ENCODE measurements around the gene FAAP20. TPM values are rescaled to one million over a fixed set of nuclear protein-coding genes. Genes with fewer than 3 reads are reported as not detected.
A peak's percentile ranks its signal among the peaks of the same experiment; 100 is the strongest.

The FAAP20 gene
- total RNA-seq, 2 experiments from 2014 or later = 69.7 to 74.4 TPM

DNA sequence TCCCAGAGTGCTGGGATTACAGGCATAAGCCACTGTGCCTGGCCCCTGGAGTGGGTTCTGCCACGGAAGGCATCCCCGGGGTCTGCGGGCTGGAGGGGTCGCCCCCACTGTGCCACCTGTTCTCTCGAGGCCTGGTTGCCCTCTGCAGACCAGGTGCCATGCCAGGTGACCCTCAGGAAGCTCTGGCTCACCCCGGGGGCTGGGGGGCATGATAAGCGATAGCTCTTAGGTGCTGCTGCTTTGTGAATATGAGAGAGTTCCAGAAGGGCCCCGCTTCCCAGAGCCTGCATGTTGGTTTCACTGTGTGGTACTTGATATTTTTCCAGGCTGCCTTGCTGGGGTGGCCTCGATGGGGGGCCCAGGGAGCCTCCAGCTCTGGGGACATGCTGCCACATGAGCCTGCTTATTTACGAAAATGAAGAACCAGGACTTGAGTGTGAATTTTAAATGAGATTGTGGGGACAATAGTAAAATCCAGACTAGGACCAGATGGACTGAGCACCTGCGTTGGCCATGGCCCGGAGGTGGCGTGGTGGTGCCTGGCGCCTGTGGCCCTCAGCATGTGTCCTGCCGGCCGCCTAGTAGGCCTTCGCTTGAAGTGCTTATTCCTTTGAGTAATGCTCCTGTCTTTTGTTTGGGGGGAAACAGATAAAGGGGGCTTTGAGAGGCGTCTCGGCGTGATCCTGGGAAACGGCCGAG, 40.9 kb upstream of the FAAP20 start:
- POLR2A ChIA-PET = interaction anchor here (1.6 to 5.3 kb wide), 2 partner anchors 20 to 40 kb away, joined by 4 to 36 read pairs; partner anchors contain the start of gene FAAP20
- no peak for ATAC-seq
- H3K27ac Mint-ChIP-seq = no peak overlapping the region
- DNase-seq = no peak
- peaks cover 88% of the 10 kb centered on the region for H3K4me1 Mint-ChIP-seq (ENCODE audit: low read depth)
- H3K4me3 Mint-ChIP-seq = peak overlapping the region; percentile 77
- CTCF ChIA-PET = interaction anchor here (1.4 to 3.0 kb wide), 3 partner anchors 41 to 146 kb away, joined by 4 to 17 read pairs (median 16); partner anchors contain the start of gene FAAP20
- peaks cover 30% of the 10 kb centered on the region for H3K36me3 Mint-ChIP-seq (ENCODE audit: low read depth)
- no peaks in the 10 kb centered on the region for H3K9me3 Mint-ChIP-seq (ENCODE audit: insufficient read depth)
- no peaks in the 10 kb centered on the region for H3K27me3 Mint-ChIP-seq (ENCODE audit: low read depth)

DNA sequence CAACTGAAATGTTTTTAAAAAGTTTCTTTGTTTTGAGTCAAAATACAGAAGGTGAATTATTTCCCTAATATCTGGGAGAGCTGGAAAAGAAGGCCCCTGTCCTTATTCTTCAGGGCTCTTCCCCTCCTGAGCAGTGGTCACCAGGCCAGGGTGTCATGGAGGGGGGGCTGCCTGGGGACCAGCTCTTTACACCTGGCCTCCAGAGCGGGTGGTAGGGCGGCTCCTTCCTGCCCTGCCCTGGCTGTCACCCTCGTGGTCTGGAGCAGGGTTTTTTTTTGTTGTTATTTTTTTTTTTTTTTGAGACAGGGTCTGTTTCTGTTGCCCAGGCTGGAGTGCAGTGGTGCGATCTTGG, 40.2 kb upstream of the FAAP20 start:
- no peaks in the 10 kb centered on the region for H3K27me3 Mint-ChIP-seq (ENCODE audit: low read depth)
- peak overlapping the region; percentile 90 for H3K27ac Mint-ChIP-seq
- no peaks in the 10 kb centered on the region for H3K9me3 Mint-ChIP-seq (ENCODE audit: insufficient read depth)
- ChIA-PET POLR2A (interaction anchor here (0.6 to 5.3 kb wide), 4 partner anchors 21 to 66 kb away, joined by 3 to 36 read pairs (median 5); partner anchors contain the start of gene FAAP20), CTCF (interaction anchor here (0.6 to 6.4 kb wide), 13 partner anchors 14 to 147 kb away, joined by 3 to 32 read pairs (median 4); partner anchors contain the start of gene FAAP20)
- H3K4me3 Mint-ChIP-seq = peak overlapping the region; percentile 77
- ATAC-seq = peak; percentile 24
- H3K36me3 Mint-ChIP-seq (ENCODE audit: low read depth) = peaks cover 28% of the 10 kb centered on the region
- peak; percentile 54 for DNase-seq
- H3K4me1 Mint-ChIP-seq (ENCODE audit: low read depth) = peaks cover 81% of the 10 kb centered on the region

DNA sequence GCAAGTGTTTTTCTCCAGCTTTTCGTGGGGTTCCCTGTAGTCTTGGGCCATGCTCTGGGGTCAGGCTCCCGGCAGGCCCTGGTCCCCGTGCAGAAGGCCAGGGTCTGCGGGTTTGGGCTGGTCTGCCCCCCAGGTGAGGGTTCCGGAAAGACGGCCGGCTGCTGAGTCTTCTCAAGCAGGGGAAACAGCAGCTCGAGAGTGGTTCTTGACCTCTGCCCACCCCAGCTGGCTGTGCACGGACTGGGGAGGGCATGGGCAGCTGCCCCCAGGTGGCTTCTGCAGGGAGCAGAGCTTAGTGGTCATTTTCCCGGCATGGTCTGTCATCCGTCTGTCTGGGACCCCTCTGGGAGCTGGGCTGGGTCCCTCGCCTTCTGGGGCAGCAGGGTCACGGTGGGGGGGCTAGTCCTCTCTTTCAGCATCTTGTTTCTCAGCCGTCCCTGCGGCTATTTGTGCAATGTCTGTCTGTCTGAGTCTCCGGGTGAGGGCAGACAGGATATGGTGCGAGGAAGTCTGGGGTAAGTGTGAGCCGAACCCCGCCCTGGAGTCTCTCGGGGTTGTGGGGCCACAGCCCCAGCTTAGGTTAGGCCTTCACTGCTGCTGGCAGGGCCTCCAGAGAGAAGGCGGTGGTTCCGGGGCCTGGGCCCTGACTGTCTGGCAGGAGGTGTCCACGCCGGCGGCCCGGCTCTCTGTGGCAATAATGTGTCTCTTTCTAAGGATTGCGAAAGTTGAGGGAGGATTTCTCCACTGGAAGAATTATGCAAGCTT, 39.6 kb upstream of the FAAP20 start:
- H3K4me1 Mint-ChIP-seq (ENCODE audit: low read depth) = peaks cover 78% of the 10 kb centered on the region
- H3K27ac Mint-ChIP-seq = peak overlapping the region; percentile 90
- ATAC-seq (peak; percentile 73), DNase-seq (peak; percentile 90)
- no peaks in the 10 kb centered on the region for H3K27me3 Mint-ChIP-seq (ENCODE audit: low read depth)
- POLR2A ChIA-PET = interaction anchor here (0.6 to 5.3 kb wide), 6 partner anchors 22 to 147 kb away, joined by 3 to 36 read pairs (median 4); partner anchors contain the start of gene FAAP20
- no peaks in the 10 kb centered on the region for H3K9me3 Mint-ChIP-seq (ENCODE audit: insufficient read depth)
- peak overlapping the region; percentile 77 for H3K4me3 Mint-ChIP-seq
- peaks cover 29% of the 10 kb centered on the region for H3K36me3 Mint-ChIP-seq (ENCODE audit: low read depth)
- CTCF ChIA-PET = interaction anchor here (0.6 to 6.4 kb wide), 14 partner anchors 13 to 148 kb away, joined by 3 to 32 read pairs (median 4); partner anchors contain the start of gene FAAP20

DNA sequence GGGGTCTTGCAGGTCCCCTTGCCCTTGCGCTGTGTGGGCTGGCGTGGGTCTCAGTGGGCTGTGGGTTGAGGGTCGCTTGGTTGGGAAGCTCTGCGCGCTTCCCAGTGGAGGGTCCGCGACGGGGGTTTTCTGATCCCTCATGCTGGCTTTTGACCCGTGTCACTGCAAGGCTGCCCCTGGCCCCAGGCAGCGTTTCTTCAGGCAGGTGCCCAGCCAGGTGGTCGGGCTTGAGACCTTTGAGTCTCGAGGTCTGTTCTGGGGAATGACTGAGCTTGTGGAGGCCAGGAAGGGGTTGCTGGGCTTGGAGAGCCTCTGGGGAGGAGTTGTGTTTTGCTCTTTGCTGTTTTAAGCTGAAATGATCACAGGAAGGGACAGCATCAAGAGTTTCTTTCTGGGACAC, 38.9 kb upstream of the FAAP20 start:
- peak overlapping the region; percentile 77 for H3K4me3 Mint-ChIP-seq
- peaks cover 77% of the 10 kb centered on the region for H3K4me1 Mint-ChIP-seq (ENCODE audit: low read depth)
- CTCF ChIA-PET = interaction anchor here (1.1 to 6.4 kb wide), 8 partner anchors 12 to 148 kb away, joined by 3 to 32 read pairs (median 4); partner anchors contain the start of gene FAAP20
- peaks cover 32% of the 10 kb centered on the region for H3K36me3 Mint-ChIP-seq (ENCODE audit: low read depth)
- H3K27ac Mint-ChIP-seq = peak overlapping the region; percentile 90
- POLR2A ChIA-PET = interaction anchor here (1.2 to 5.3 kb wide), 5 partner anchors 22 to 148 kb away, joined by 3 to 36 read pairs (median 5); partner anchors contain the start of gene FAAP20
- no peak for ATAC-seq
- no peaks in the 10 kb centered on the region for H3K9me3 Mint-ChIP-seq (ENCODE audit: insufficient read depth)
- DNase-seq = no peak
- no peaks in the 10 kb centered on the region for H3K27me3 Mint-ChIP-seq (ENCODE audit: low read depth)

DNA sequence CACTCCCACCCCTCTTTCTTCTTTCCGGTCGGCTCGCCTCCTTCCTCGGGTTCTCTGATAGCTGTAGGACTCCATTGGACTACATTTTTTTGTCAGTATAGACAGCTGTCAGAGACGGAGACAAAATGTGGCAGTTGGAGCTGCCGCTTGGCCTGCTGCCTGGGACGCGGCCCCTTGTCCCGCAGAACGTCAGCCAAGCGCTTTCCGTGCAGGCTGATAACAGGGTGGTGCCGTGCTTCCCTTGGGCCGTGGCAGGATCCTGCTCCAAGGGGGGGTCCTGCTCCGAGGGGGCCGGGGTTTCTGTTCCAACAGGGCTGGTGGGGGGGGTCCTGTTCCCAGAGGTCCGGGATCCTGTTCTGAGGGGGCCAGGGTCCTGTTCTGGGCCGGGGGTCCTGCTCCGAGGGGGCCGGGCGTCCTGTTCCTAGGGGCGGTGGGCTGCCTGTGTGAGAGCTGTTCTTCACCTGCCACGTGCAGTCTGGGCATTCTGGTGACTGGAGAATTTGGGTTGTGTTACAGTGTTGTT, 38.4 kb upstream of the FAAP20 start:
- ChIA-PET CTCF (interaction anchor here (1.1 to 6.4 kb wide), 6 partner anchors 12 to 149 kb away, joined by 3 to 32 read pairs (median 10); partner anchors contain the start of gene FAAP20), POLR2A (interaction anchor here (1.2 to 5.3 kb wide), 6 partner anchors 23 to 148 kb away, joined by 3 to 36 read pairs (median 6); partner anchors contain the start of gene FAAP20)
- DNase-seq (no peak), ATAC-seq (no peak)
- peak overlapping the region; percentile 96 for H3K27ac Mint-ChIP-seq
- H3K9me3 Mint-ChIP-seq (ENCODE audit: insufficient read depth) = no peaks in the 10 kb centered on the region
- H3K36me3 Mint-ChIP-seq (ENCODE audit: low read depth) = peaks cover 32% of the 10 kb centered on the region
- peak overlapping the region; percentile 95 for H3K4me3 Mint-ChIP-seq
- peaks cover 77% of the 10 kb centered on the region for H3K4me1 Mint-ChIP-seq (ENCODE audit: low read depth)
- H3K27me3 Mint-ChIP-seq (ENCODE audit: low read depth) = no peaks in the 10 kb centered on the region

DNA sequence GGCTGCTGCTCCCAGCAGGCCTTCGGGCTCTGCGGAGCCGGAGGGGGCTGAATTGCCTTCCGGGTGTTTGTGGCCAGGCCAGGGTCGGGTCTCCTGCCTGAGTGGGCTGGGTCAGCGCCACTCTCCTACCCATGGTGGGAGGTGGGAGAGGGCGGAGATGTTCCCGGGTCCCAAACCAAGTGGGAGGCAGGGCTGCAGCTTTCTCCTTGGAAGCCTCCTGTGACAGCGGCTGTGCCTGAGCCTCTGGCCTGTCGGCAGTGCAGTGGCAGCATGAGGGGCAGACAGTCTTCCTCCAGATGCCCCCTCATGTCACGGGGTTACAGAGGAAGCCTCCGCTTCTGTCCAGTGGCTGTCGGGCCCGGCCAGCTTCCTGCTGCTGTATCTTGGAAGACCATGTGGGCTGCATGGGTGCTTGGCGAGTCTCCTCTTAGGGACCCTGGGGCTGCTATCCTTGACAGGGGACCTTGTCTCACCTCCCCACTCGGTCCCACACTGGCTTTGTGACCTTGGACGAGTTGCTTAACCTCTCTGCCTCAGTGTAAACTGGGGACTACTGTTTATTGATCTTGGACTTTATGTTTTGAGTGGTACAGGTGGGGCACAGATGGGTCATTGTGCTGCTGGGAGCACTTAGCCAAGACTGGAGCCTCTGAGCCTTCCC, 37.8 kb upstream of the FAAP20 start:
- CTCF ChIA-PET = interaction anchor here (0.6 to 6.4 kb wide), 8 partner anchors 20 to 149 kb away, joined by 3 to 32 read pairs (median 6); partner anchors contain the start of gene FAAP20
- Mint-ChIP-seq H3K9me3 (ENCODE audit: insufficient read depth) (no peaks in the 10 kb centered on the region), H3K27me3 (ENCODE audit: low read depth) (no peaks in the 10 kb centered on the region), H3K36me3 (ENCODE audit: low read depth) (peaks cover 32% of the 10 kb centered on the region), H3K4me1 (ENCODE audit: low read depth) (peaks cover 73% of the 10 kb centered on the region), H3K27ac (peak overlapping the region; percentile 96), H3K4me3 (peak overlapping the region; percentile 95)
- POLR2A ChIA-PET = interaction anchor here (1.0 to 5.3 kb wide), 7 partner anchors 8 to 353 kb away, joined by 3 to 36 read pairs (median 5); partner anchors contain the start of gene FAAP20
- no peak for DNase-seq
- ATAC-seq = no peak

DNA sequence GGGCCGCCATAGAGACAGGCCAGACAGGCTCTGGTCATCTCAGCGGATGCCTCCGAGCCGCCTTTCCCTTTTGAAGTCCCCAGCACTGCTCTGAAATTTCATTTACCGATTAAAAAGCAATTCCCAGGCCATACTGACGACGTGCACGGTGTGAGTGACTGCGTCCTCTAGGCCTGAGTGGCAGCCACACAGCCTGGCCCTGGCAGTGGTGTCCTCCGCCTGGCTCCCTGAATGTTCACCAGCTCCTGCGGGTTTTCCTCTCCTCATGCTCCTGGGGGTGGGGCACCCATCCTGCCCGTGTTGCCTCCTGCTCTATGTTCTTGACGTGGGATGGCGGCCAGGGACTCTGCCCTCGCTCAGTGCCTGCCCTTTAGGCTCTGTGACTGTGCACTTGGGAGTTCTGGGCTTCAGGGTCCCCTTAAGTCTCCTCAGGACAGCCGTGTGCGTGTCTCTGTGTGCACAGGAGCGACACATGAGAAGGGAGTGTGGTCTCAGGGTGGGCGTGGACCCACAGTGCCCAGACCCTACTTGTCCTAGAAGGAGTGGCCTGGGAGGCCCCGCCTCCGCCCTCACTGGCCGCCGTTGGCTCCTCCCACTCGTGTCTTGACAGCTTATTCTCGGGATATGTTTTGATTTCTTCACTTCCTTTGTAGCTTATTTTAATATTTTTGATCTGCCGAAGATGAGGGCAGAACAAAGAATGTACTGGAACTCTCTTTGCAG, 37.1 kb upstream of the FAAP20 start:
- CTCF ChIA-PET = interaction anchor here (0.6 to 6.4 kb wide), 8 partner anchors 19 to 150 kb away, joined by 3 to 32 read pairs (median 6); partner anchors contain the start of gene FAAP20
- ATAC-seq (peak; percentile 7), DNase-seq (peak; percentile 76)
- POLR2A ChIA-PET = interaction anchor here (1.0 to 5.3 kb wide), 8 partner anchors 9 to 354 kb away, joined by 3 to 36 read pairs (median 4); partner anchors contain the start of gene FAAP20
- H3K4me1 Mint-ChIP-seq (ENCODE audit: low read depth) = peaks cover 66% of the 10 kb centered on the region
- peaks cover 30% of the 10 kb centered on the region for H3K36me3 Mint-ChIP-seq (ENCODE audit: low read depth)
- H3K27ac Mint-ChIP-seq = peak overlapping the region; percentile 96
- no peaks in the 10 kb centered on the region for H3K27me3 Mint-ChIP-seq (ENCODE audit: low read depth)
- H3K9me3 Mint-ChIP-seq (ENCODE audit: insufficient read depth) = no peaks in the 10 kb centered on the region
- peak overlapping the region; percentile 95 for H3K4me3 Mint-ChIP-seq

DNA sequence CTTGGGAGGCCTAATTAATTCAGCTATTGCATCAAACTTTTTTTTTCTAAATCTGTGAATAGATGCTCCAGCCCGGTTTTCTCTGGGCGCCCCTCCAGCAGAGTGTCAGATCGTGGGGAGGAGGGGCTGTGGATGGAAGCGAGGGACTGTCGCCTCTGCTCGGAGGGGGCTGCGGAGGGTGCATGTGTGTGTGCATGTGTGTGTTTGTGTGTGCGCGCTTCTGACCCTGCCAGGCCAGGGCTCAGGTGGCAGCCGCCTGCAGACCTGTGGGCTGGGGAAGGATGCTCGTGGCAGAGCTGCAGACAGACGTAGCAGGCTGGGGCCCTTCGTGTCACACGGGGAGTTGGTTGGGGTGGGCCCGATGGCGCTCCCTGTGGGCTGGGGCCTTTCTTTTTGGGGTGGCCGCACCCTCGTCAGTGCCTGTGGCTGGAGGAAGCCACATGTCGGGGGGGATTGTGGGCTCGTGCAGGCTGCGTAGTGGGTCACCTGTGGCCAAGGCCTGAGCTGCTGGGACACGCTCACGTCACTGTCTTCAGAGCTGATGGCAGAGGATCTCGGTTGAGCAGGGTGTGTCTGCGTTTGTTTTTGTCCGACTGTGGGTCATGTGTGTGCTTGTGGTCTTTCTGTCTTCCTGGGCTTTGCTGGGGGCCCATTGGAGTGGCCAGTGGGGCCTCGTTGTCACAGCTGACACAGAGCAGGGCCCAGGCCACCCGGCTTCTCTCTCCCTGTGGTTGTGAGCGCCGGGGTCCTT, 36.4 kb upstream of the FAAP20 start:
- H3K36me3 Mint-ChIP-seq (ENCODE audit: low read depth) = peaks cover 28% of the 10 kb centered on the region
- ATAC-seq (peak; percentile 6), DNase-seq (peak; percentile 75)
- peaks cover 63% of the 10 kb centered on the region for H3K4me1 Mint-ChIP-seq (ENCODE audit: low read depth)
- peaks cover 3% of the 10 kb centered on the region for H3K27me3 Mint-ChIP-seq (ENCODE audit: low read depth)
- POLR2A ChIA-PET = interaction anchor here (1.0 to 5.3 kb wide), 9 partner anchors 10 to 355 kb away, joined by 3 to 36 read pairs (median 3); partner anchors contain the start of gene FAAP20
- CTCF ChIA-PET = interaction anchor here (1.0 to 6.4 kb wide), 6 partner anchors 31 to 150 kb away, joined by 3 to 32 read pairs (median 8); partner anchors contain the start of gene FAAP20
- H3K9me3 Mint-ChIP-seq (ENCODE audit: insufficient read depth) = no peaks in the 10 kb centered on the region
- H3K4me3 Mint-ChIP-seq = peak overlapping the region; percentile 95
- H3K27ac Mint-ChIP-seq = peak overlapping the region; percentile 96

DNA sequence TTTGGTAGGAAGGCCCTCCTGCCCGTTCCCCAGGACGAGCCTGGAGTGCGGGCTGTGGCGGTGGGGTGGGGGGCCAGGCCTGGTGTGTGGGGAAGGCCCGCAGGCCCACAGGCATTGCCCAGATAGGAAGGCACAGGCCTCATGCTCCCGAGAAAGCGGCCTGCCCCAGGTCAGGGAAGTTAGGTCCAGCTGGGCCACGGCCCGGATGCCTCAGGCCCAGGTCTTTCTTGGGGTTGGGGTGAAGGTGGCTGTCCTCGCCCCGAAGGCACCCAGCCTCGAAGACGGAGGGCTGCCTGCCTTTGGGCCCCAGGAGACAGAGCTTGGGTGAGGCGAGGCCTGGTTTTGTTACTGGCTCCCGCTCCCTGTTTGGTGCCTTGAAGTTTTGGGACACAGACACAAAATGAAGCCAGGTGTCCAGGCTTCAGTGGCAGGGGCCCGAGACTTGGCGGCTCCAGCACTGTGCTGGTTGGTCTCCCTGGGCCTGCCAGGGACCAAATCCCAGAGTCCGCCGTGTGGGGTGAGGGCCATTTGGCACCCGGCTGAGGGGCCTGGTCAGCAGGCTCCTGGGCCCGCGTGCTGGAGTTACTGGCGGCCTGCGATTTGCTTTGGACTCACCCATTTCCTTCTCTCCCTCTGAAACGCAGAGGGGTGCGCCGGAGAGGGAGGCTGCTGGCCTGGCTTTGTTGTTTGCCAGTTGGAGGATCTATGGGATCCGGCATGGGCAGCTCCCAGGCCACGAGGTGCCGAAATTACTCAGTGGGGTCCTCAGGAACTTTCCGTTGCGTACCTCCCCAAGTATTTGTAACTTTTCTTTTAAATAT, 35.5 kb upstream of the FAAP20 start:
- POLR2A ChIA-PET = interaction anchor here (1.0 to 5.3 kb wide), 8 partner anchors 25 to 152 kb away, joined by 3 to 36 read pairs (median 4); no protein-coding TSS in a partner anchor
- Mint-ChIP-seq H3K27ac (peak overlapping the region; percentile 96), H3K9me3 (ENCODE audit: insufficient read depth) (no peaks in the 10 kb centered on the region), H3K4me1 (ENCODE audit: low read depth) (peaks cover 55% of the 10 kb centered on the region), H3K36me3 (ENCODE audit: low read depth) (peaks cover 22% of the 10 kb centered on the region), H3K27me3 (ENCODE audit: low read depth) (peaks cover 3% of the 10 kb centered on the region), H3K4me3 (peak overlapping the region; percentile 95)
- DNase-seq (no peak), ATAC-seq (no peak)
- CTCF ChIA-PET = interaction anchor here (1.2 to 6.4 kb wide), 6 partner anchors 30 to 154 kb away, joined by 4 to 32 read pairs (median 8); partner anchors contain the start of gene FAAP20

Measured in activated CD8-positive, alpha-beta T cell treated with anti-CD3 and anti-CD28 coated beads, Interleukin-2, amount 10 ng/mL, durations not matched to agents 7 days and 5 days (primary cell).